NCI-H2171 (cell line): ENCODE measurements around the gene HDGFL2.
A peak's percentile ranks its signal among the peaks of the same experiment; 100 is the strongest.

Source experiments
- DNase-seq: peaks from one replicate; lab custom pipeline; 2025; lab: John Stamatoyannopoulos, UW

Gene HDGFL2

DNA sequence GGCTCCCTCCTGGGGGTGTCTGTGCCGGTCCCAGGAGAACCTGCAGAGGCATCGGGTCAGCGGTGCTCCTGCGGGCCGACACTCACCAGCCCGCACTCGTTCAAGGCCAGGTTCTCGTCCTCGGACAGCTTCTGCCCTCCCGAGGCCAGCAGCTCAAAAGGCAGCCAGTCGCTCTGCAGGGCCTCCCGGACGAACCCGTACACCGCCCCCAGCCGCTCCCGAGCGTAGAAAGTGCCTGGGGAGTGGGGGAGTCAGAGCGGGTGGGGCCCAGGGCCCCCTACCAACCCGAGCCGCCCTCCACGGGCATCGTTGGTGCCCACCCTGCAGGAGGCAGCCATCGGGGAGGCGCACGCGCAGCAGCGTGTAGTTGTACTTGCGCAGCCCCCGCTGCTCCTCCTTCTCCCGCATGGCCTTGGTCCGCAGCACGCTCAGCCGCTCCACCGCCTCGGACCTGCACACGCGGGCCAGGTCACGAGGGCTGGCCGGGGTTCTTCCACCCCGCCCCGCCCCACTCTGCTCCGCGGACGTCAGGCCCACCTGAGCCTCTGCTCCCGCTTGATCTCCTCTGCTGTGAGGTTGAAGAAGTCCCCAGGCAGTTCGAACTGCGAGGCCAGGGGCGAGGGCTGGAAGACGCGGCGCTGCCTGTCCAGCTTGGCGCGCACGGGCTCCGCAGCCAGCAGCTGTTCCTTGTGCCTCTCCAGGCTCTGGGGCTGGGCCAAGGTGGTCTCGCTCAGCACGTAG is 26.0 kb upstream of the HDGFL2 start:
- DNase-seq: no peak

GRCh38 chr19:4446704-4447200 is 25.3 kb upstream of the HDGFL2 start:
- no peak for DNase-seq

- DNase-seq: no peak
Measured at GRCh38 chr19:4447327-4448146, 24.6 kb upstream of the HDGFL2 start.

- DNase-seq: no peak
Measured at GRCh38 chr19:4448147-4448985, 23.7 kb upstream of the HDGFL2 start.

DNA sequence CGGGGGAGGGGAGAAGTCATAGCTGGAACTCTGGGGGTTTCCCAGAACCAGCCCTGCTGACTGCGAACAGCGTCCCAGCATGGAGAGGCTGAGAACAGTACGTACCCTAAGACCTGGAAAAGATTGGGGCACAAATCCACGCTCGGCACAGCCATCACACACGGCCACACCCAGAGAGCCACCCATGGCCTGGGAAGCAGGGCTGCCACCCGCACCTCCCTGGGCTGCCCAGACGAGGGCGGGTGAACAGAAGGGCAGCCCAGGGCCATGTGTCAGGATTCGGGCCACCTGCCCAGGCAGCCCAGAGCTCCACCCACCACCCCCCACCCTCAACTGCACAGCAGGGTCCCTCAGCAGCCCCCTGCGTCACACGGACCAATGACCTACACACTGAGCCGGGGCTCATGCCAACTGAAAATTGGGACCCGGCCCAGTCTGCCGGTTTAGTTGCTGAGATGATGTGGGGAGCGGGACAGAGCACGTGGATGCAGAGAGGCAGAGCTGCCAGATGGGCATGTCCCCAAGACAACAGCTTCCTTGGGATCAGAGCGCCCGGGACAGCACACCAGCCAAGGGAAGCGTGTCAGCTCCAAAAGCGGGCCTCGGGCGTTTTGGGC is 23.0 kb upstream of the HDGFL2 start:
- DNase-seq: peak; percentile 93

DNA sequence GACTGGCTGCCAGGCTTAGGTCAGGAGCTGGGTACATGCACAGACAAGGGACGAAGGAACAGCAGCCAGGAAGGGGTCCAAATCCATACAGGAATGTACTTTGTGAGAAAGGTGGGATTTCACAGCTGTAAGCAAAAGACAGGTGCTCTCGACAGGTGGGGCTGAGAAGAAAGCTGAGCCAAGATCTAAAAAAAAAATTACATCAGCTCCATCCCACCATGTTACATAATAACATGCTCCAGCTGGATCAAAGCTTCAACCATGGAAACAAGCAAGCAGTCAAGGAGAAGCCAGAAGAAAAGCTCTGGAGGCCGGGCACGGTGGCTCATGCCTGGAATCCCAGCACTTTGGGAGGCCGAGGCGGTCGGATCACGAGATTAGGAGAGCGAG is 22.5 kb upstream of the HDGFL2 start:
- peak; percentile 91 for DNase-seq

DNA sequence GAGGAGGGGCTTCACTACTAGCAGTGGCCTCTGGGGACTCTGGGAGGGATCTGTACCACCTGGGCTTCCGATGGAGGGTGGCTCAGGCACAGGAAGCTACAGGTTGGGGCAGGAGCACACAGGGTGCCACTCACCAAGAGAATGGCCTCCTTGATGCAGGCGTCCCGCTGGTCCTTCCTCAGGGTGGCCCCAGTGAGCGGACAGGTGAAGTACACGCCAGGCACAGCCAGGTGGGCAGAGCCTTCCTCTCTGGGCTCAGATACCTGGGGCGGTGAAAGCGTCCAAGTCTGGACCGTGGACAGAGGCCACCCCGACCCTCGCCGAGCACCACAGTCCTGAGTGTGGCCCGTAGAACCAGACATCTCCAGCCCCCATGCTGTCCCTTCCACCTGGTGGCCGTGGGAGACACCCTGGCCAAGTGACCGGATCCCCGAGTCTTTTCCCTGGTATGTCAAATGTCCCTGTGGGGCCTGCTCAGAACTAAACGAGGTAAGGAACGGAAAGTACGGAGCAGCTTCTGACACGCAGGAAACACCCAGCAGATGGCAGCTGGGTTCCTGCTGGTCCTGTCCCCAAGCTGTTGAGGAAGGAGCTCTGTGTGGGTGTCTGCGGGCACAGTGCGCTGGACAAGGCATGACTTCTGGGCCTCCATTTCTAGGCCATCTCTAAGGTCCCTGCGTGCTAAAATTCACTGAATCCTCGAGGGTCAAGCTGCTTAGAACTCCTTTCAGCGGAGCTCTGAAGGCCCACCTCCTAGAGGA is 19.7 kb upstream of the HDGFL2 start:
- DNase-seq: no peak

- no peak for DNase-seq
Measured at GRCh38 chr19:4453232-4454179, 18.6 kb upstream of the HDGFL2 start.

- no peak for DNase-seq
Measured at GRCh38 chr19:4454747-4455718, 17.1 kb upstream of the HDGFL2 start.

DNA sequence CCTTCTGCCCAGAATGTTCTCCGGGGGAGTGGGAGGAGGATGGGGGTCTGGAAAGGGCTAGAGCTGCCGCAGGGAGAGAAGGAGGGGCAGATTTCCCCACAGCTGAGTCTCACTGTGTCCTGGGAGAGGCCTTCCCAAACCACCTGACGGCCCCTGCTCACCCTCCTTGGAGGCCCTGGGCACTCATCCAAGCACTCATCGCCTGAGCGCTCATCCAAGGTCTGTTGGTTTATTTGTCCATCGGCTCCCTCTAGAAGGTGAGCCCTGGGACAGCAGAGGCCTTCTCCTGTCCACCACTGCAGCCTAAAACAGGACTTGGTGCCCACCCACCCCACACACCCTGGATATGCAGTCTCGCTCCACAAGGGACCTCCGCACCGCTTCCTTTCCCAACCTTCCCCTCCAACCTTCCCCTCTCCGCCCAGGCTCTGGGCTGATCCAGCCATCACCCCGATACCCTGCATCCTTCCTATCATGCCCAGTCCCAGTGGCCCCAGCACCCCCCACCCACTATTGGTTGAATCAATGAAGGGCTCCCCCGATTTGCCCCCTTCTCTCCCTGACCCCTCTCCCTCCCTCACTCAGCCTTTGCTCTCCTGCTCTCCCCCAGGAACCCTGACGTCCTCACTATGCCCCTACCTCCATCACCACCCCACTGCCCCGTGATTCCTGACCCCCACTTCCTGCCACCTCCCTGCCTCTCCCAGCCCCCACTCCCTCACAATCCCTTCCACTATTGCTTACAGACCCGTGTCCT is 16.2 kb upstream of the HDGFL2 start:
- DNase-seq: peak; percentile 84

- DNase-seq: peak; percentile 74
Measured at GRCh38 chr19:4456476-4456842, 15.6 kb upstream of the HDGFL2 start.

GRCh38 chr19:4456843-4457653 is 15.0 kb upstream of the HDGFL2 start:
- peak; percentile 91 for DNase-seq

- DNase-seq: peak; percentile 100
Measured at GRCh38 chr19:4457654-4458395, 14.3 kb upstream of the HDGFL2 start, which contains the start of gene UBXN6. Gene UBXN6, minus strand, starts transcription at chr19:4457794. Its CDS starts 97 bp downstream, at chr19:4457697.

GRCh38 chr19:4464815-4465581 is 7.1 kb upstream of the HDGFL2 start:
- DNase-seq: no peak

- DNase-seq: no peak
Measured at GRCh38 chr19:4467835-4468234, 4.3 kb upstream of the HDGFL2 start.
